Measurements from ENCODE around the gene PYGL.

PYGL gene

GRCh38 chr14:50882932-50883826 lies 61.1 kb downstream of the PYGL start:
- no peak for DNase-seq (ENCODE audit: low read depth, low spot score)
- H3K27ac ChIP-seq: no peak overlapping the region

GRCh38 chr14:50875359-50876070 lies 68.8 kb downstream of the PYGL start:
- no peak for DNase-seq (ENCODE audit: low read depth, low spot score)
- H3K27ac ChIP-seq: no peak overlapping the region

GRCh38 chr14:50874757-50875156 lies 69.5 kb downstream of the PYGL start:
- no peak overlapping the region for H3K27ac ChIP-seq
- no peak for DNase-seq (ENCODE audit: low read depth, low spot score)

GRCh38 chr14:50871914-50872732 lies 72.2 kb downstream of the PYGL start, which contains the start of gene ABHD12B:
Gene ABHD12B, plus strand, starts transcription at chr14:50872053. Its CDS starts 122 bp downstream, at chr14:50872175.
- no peak for DNase-seq (ENCODE audit: low read depth, low spot score)
- no peak within 1 kb of the TSS for H3K27ac ChIP-seq

GRCh38 chr14:50871228-50871627 lies 73.1 kb downstream of the PYGL start:
- no peak for DNase-seq (ENCODE audit: low read depth, low spot score)
- H3K27ac ChIP-seq: no peak overlapping the region

GRCh38 chr14:50865391-50866076 lies 78.7 kb downstream of the PYGL start:
- no peak for DNase-seq (ENCODE audit: low read depth, low spot score)

GRCh38 chr14:50864946-50865345 lies 79.3 kb downstream of the PYGL start:
- no peak overlapping the region for H3K27ac ChIP-seq
- DNase-seq (ENCODE audit: low read depth, low spot score): no peak

More at GRCh38 chr14:50865391-50866076, 78.7 kb downstream of the PYGL start:
- H3K27ac ChIP-seq: no peak overlapping the region

- H3K27ac ChIP-seq: no peak overlapping the region
- no peak for DNase-seq (ENCODE audit: low read depth, low spot score)
Measured at GRCh38 chr14:50864237-50864636, 80.0 kb downstream of the PYGL start.

- no peak for DNase-seq (ENCODE audit: low read depth, low spot score)
- no peak overlapping the region for H3K27ac ChIP-seq
Measured at GRCh38 chr14:50862036-50862570, 82.2 kb downstream of the PYGL start.

- DNase-seq (ENCODE audit: low read depth, low spot score): no peak
- no peak overlapping the region for H3K27ac ChIP-seq
Measured at GRCh38 chr14:50860478-50861086, 83.7 kb downstream of the PYGL start.

- no peak overlapping the region for H3K27ac ChIP-seq
Measured at GRCh38 chr14:50859296-50859624, 85.0 kb downstream of the PYGL start.

GRCh38 chr14:50856660-50857059 lies 87.6 kb downstream of the PYGL start:
- no peak overlapping the region for H3K27ac ChIP-seq
- no peak for DNase-seq (ENCODE audit: low read depth, low spot score)

More at GRCh38 chr14:50859296-50859624, 85.0 kb downstream of the PYGL start:
- DNase-seq (ENCODE audit: low read depth, low spot score): no peak

- no peak overlapping the region for H3K27ac ChIP-seq
- no peak for DNase-seq (ENCODE audit: low read depth, low spot score)
Measured at GRCh38 chr14:50855558-50855957, 88.7 kb downstream of the PYGL start.
